Limb (tissue), 2 donors: ENCODE results near the gene CNTN4.

ENCODE experiments used
- DNase-seq, 2 donors: peaks; one replicate each; pipeline ENCODE4 v3.0.0-alpha.2; 2016; ENCODE audit errors: extremely low spot score in 2 of 2

The CNTN4 gene

DNA sequence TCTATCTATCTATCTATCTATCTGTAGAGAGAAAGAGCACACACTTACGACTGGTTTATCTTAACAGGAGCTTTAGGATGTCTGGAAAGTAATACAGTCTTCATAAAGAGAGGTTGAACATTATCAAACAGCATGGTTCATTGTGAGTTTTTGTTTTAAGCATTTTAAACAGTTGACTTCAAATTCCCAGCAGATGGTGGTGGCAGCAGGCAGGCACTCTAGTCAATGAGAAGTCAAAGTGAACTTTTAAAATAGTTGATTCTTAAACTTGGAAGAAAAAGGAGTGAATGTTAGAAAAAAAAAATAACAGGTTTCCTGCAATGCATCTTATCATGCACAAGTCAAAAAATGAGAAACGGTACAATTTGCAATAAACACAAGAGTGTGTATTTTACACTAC lies 578.8 kb downstream of the CNTN4 start:
- no peak for DNase-seq

DNA sequence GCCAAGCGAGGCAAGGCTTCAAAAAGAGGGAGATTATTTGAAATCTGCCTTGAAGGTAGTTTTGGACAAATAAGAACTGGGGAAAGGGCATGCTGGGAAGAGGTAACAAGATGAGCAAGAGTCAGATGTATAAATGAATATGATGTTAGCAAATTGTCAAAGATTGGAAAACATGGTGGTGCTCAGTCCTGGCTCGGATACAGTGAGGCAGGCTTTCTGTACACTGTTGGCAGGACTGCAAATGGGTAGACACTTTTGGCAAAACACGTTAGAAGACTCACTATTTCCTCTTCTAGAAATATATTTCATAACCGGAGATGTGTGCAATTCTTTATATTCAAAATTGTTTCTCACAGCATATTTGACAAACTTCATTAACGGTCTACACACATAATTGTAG lies 581.6 kb downstream of the CNTN4 start:
- DNase-seq = no peak

DNA sequence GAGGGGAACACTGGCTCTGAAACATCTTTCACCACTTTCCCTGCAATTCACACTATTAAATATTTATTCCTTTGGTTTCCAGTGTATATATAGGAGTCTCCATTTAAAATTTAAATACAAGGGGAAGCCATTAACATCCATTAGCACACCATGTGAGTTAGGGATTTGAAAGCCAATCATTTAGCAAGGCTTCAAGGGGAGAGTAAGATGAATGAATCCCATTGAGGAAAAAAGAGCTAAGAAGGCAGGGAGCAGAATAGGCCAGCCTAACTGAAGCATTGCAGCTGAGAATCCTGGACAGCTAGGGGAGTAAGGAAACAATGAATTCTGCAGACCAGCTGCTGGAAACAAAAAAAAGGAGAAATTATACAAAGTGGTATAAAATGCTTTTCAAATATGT lies 585.4 kb downstream of the CNTN4 start:
- no peak for DNase-seq

DNA sequence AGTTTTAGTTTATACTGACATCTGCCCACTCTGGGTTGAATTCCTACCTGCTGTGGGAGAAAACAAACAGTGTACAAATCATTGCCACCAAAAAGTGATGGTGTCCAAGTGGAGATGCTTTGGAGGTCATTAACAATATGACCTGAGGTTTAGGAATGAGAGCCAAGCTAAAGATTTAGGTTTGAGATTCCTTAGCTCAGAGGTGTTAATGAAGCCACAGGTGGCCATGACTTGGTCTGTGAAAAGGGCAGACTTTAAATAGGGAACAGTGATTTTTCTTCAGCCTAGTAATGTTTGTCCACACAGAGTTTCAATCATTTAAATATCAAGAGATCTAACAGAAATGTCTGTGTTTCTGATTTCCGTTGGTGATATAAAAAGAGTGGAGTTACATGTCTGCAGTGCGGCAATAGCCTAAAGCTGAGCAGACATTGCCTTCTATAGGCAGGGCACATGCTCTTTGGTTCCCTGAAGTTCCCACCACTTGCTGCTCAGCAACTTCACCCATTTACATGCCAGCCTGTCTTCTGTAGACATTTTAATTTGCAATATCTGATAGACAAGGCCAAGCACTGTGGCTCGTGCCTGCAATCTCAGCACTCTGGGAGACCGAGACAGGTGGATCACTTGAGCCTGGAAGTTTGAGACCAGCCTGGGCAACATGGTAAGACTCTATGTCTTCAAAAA lies 588.3 kb downstream of the CNTN4 start:
- DNase-seq = no peak

DNA sequence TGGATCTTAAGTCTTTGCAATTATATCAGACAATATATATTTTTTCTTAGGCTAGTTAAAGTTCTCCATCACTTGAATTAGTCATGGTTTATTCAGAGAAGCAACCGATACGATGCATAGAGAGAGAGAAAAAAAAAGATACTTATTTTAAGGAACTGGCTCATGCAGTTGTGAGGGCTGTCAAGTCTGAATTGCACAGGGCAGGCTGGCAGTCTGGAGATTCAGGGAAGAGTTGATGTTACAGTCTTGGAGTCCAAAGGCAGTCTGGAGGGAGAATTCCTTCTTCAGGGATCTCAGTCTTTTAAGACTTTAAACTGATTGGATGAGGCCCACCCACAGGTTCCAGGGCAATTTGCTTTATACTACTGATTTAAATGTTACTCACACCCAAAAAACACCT lies 598.9 kb downstream of the CNTN4 start:
- no peak for DNase-seq

DNA sequence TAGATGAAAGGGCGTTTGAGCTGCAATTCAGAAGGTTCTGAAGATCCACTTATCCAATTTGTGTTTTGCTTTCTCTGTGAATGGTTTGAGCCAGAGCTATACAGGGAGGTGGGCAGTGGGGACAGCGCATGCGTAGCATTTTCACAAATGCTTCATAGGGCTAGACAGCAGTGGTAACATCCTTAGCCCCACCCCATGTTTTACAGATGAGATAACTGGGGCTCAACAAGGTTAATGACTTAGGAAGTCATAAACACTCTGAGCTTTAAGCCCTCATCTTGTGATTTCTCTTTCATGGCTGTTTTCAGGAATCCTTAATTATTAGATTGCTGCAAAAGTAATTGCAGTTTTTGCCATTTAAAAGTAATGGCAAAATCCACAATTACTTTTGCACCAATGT lies 602.8 kb downstream of the CNTN4 start:
- no peak for DNase-seq

DNA sequence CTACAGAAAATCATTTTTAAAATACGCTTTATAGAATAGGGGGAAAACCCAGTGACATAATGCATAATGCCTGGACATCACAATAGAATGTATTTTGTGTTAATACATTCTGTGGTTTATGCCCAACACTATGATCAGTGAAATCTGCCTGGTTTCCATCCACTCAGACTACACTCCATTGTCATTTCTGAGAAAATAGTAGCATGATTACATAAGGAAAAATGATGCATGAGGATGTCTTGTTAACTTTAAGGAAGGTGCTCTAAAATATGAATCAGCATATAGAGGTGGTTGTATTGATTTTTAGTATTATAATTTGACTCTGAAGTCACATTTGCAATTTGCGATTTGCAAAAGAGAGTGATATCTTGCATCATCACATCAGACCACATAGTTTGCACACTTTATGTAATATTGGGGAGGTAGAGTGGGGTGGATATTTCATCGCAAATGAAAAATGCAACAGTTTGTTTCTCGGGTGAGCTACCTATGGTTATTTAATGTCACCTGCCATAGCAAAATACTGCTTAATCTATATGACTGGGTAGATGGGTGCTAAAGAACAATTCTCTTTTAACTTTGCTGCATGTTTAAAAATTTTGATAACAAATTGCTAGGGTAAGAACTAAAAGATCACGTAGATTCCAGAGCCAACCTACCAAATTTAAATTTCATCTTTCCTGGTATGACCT lies 607.6 kb downstream of the CNTN4 start:
- DNase-seq = no peak

DNA sequence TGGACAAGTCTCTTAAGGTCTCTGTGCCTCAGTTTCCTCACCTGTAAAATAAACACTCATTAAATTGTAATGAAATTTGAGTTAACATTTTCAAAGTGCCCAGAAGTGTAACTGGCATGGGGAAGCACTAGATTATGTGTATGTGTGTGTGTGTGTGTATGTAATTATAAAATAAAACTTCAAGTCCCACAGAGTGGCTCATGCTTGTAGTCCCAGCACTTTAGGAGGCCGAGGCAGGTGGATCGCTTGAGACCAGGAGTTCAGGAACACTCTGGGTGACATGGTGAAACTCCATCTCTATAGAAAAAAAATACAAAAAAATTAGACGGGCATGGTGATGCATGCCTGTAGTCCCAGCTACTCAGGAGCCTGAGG lies 608.2 kb downstream of the CNTN4 start:
- DNase-seq = no peak

DNA sequence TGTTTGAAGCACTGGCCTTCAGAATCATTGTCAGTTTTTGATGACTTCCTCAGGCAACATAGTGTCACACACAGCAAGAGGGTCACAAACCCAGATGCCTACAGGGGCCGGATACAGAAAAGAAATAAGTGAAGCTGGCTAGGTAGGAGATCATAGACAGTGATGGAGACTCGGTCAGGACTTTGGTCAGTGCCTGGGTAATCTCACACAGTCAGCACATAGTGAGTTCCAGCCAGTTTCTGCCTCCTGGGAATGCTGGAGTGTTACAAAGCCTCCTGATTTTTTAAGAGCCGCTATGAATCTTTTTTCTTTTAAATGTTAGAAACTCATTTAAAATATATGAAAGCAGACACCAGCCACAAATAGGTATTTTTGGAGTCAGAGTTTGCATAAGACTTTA lies 612.4 kb downstream of the CNTN4 start:
- DNase-seq = no peak

DNA sequence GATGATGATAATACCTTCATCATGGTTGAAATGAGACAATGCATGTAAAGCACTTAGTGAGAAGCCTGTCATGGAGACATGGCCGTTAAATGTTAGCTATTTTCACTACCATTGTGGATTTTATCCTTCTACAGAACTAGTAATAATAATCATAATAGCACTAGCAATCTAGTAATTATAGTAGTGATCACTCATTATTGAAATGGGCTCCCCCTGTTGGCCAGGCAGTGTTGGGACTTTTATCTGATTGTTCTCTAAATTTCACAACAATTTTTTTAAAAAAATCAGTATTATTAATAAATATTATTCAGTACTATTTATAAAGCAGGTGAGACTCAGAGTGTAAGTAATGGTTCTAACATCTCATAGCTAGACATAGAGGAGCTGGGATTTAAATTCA lies 615.3 kb downstream of the CNTN4 start:
- no peak for DNase-seq

DNA sequence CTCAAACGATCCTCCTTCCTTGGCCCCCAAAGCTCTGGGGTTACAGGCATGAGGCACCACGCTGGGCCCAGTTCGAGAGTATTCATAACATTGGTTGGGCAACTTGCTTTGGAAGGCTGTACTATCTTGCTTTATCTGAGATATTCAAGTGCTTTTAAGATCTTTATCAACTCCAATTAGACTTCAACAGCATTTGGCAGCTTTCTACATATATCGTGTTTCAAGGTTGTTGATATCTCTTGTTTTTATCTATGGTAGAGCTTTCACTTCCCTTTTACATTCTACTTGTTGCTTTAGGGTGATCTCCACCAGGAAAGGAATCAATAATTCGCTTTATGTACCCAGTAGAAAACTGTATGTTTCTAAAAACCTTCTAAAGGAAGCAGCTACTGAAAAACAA lies 616.2 kb downstream of the CNTN4 start:
- no peak for DNase-seq

DNA sequence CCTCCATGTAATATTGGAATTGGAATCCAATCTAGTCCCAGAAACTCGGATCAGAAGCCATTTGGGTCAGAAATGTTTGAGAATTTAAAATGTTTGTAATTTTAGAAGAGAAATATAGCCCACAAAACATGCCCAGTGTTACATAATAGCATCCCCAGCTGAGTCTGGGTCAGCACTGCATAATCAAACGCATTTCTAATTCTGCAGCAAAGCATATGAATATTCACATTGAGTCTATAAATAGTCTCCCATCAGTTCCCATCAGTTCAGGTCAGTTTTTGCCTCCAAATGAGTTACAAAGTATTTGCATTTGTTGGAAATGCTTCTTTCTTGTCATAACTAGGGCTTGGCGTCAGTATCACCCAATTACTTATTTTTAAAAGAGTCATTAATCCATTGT lies 628.4 kb downstream of the CNTN4 start:
- no peak for DNase-seq

DNA sequence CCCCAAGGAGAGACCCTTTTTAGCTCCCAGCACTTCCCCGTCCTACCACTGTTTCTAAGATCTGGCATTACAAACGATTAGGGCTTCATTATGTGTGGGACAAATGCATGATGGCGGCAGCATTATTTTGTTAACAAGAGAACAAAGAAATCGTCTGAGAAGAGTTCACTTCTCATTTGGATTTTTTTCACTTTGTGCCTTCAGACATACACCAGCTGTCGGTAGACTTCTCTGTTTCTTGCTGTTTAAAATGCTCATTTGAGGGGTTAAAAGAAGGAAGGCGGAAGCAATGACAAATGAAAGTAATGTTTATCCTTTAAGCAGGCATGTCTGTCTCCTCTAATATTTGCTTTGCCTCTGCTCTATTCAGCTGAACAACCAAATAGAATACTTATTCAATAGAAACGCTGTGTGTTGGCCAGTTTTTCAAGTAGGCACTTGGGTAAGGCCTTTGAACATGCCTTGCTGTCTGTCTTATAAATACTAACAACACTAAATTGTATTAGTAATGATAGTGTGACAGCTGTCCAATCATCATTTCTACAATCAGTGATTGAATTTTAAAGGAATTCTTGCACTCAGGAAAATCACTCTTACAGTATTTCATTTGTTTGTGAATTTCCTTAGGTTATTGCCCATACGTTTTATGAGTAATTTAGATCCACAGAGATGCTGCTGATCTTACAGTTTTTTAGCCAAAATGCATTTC lies 629.1 kb downstream of the CNTN4 start:
- DNase-seq = no peak

DNA sequence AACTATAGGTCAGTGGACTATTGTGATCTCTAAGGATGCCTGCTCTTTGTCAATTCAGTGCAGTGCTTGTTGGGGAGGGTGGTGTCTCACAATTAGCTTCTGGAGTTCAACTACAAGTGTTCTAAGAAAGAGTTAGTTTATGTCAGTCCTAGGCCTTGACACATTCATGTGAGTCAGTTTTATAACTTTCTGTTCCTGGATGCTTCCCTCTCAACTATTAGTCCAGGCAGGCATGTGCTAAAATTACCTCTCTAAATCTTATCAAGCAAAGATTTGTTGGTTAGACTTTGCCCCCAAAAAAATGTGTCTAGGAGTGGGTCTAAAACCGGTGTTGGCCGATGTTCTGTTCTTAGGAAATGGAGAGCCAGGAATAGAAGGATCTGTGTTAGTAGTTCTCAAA lies 633.2 kb downstream of the CNTN4 start:
- DNase-seq = no peak

DNA sequence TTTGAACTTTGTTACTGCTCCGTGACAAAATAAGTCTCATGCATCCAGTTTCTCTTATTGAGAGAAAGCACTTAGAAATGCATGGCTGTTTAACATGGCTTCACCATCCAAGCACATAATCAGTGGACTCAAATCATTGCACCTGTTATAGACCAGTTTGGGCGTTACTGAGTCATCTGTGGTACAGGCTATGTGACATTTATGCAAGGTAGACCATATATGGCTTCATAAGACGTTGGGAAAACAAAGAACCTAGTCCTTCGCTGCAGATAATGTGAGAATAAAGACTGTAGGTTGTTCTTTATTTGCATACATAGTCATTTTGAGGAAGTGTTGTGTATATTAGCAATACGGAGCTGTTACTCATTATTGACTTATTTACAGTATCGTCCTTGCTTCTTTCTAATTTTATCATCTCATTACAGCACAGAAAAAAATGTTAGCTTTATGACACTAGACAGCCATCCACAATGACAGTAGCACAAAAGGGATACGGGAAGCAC lies 636.8 kb downstream of the CNTN4 start:
- no peak for DNase-seq

DNA sequence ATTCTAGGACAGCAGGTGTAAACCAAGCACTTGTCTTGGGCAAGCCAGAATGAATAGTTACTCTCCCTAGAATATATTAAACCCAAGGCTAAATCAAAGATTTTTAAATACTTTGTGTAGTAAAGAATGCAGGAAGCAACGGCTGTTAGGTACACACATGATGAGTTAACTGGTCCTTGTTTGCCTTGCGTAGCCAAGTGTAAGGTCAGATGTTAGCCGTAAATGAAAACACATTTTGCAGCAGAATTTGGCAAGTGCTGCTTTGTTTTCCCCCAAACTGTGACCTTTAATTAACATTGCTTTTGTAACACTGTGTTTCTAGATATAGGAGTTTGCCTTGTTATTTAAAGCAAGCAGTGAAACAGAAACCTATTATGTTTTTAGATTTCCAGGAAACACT lies 642.9 kb downstream of the CNTN4 start:
- no peak for DNase-seq

DNA sequence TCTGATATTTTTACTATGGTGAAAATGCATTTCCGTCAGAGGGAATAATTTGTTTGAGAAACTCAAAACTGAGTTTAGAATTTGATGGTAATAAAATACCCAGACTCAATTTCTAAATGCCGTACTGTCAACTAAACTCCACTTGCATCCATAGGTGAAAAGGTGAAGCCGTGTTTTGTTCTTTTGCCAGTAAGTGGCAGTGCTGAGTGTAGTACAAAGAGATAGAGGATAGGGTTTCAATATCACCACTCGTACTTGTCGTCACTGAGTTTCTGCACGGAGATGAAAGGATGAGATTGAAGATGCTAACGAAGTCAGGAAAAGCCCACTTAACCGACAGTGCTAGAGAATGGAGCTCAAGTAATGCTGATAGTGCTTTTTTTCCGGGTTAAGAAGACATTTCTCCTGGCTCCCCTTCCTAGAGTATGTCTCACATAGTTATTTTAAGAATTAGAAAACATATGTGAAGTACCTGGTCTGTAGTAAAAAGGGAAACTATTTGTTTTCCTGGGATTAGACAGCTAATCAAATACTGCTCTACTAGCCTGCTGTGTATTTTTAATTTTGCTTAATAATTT lies 666.4 kb downstream of the CNTN4 start:
- DNase-seq = no peak

DNA sequence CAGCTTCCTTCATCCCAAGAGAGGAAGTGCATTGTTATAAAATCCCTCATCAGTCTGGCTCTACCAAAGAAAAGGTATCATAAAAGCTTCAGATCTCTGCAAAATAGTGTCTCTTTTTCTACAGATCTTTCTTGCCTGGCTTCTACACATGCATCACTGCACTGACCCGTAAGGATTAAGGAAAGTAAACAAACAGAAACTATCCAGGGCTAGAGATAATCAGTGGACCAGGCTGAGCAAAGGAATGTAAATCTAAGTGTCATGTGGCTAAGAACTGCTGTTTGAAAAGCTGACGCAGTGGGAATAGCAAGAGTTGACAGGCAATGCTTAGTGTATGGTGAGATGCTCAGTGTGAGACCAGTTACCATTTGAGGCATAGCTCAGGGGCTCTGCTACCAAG lies 671.8 kb downstream of the CNTN4 start:
- DNase-seq = no peak

DNA sequence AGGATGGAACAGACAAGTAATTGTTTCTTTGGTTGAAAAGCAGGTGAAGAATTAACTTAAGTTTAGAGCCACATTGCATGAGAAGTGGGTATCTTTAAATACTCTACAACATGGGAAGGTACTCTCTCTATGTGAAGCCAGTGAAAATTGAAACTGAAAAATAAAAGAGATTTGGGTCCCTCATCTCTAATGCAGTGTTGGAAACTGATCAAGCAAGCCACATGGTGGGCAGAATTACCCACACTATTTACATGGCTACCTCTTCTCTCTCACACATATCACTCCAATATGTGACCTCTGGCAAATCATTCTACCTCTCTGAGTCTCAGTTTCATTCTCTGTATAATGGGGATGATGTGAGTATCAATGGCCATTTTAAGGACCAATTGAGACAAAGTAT lies 672.5 kb downstream of the CNTN4 start:
- DNase-seq = no peak

DNA sequence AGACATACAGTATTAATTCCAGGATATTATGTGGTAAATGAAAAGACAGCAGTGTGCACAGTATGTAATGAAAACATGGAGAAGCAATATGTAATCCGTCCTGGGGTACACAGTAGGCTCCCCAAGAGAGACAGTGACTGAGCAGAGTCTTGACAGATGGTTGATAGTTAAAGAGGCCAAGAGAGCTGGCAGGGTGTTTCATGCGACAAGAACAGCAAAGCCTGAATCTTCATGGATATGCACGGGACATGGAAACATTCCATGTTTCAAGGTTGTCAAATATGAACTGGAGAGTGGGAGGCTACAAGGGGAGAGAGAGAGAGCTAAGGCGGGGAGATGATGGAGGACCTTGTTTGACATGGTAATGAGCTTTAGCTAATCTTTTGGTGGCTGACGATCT lies 673.1 kb downstream of the CNTN4 start:
- no peak for DNase-seq

DNA sequence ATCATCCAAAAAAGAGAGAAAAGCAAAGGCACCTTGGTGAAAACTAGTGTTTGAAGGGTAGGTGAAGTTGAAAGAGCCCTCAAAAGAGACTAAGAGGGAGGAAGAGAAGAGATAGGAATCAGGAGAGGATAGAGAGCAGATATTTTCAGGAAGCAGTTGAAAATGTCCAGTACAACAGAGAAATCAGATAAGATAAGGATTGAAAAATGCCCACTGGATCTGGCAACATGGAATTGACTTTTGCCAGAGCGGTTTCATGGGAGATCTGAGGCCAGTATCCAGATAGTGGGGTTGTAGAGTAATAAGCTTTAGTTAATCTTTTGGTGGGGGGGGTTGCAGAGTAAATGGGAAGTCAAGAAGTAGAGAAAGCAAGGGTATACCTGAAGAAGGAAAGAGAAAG lies 674.1 kb downstream of the CNTN4 start:
- no peak for DNase-seq

DNA sequence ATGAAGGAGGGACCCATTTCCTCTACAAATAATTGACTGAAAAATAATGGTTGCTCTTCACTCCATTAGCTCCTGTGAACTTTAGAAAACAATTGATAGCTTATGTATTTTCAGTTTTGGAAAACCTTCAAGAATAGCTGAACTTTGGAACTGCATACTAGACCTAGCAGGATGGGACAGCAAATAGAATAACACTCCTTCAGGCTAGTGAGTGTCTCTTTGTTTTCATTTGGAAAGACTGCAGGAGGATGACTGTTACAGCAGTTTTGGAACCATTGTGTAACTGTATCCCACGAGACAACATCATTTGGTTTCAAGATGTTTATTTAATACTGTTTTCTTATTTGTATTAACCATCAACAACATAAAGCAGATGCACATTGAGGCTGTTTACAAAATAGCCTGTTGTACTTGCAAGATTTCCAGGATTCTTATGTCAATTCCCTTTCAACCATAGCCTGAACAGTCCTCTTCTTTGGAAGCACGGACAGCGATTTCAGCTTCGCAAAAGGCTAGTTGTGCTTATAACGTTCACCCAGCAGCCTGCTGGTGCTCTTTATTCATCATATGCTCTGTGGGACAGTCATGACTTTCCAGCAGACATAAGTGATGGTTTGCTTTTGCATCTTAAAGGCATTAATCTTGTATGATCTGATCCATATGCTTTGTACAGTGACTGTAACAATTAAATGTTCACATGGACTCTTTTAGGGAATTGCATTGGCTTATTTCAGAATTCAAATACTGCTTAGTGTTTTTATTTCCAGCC lies 676.0 kb downstream of the CNTN4 start:
- peak in 1 of 2 donors; percentile 36 for DNase-seq
